CD4-positive, alpha-beta T cell treated with Interleukin-10 for 1 hour (primary cell): ENCODE results near the gene GLIS1.
"Not testable (repeated sequence)": the region's sequence is repeated elsewhere in the genome, so short reads cannot be mapped to it uniquely, and the experiment has no call there.

Source experiments
- DNase-seq: peaks from one replicate; pipeline ENCODE4 v3.0.0-alpha.2; 2020

GLIS1 gene

DNA sequence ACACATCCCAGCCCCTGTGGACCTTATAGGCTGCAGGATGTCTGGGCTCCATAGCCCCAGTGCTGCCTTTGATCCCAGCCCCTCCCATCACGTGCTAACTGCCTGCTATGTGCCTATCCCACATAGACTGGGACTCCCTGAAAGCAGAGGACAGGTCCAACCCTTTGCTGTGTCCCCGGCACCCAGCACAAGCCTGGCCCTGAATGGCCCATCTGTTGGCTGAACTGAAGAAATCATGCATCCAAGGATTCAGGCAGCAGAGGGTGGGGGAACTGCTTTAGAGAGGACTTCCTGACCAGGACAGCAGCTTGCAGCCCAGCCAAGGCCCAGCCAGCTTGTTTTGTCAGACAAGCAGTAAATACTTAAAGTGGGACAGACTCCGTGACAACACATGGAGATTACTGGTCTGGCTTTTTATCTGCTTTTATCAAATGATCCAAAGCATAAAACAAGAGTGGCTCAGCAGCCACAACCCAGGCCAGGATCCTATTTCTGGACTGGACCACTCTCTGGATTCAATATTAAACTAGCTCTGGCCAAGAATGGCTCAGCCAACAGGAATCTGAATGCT lies 69.3 kb downstream of the GLIS1 start:
- no peak for DNase-seq

DNA sequence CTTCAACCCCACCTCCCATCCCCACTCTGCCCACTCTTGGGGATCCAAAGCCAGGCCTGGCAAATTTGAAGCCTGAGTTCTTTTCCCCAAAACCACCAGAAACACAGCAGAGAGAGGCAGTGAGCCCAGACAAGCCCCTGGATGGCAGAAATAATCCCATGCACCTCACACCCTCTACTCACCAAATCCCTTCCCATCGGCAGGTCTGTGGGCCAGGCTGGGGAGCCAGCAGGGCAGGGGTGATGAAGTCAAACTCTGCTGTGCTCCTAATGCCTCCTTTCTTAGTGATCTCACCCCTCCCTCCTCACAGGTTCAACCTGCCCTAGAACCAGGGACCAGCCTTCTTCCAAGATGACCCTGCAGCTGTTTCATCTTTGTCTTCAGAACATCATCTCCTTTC lies 72.4 kb downstream of the GLIS1 start:
- no peak for DNase-seq

DNA sequence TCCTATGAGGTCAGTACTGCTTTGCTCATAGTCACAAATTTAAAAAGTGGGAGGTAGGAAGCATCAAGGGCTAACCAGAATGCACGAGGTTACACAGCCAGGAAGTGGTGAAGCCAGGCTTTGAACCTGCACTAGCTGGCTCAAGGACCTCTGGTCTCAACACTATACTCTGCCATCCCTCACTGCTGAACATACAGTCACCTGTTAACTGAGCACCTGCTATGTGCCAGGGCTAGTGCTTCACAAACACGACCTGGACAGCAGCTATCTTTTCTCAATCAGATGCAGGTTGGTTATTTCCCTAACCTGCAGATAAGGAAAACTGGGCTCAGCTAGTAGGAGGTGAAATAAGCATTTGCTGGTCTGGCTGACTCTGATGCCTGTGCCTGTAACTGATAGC lies 73.0 kb downstream of the GLIS1 start:
- DNase-seq = no peak

DNA sequence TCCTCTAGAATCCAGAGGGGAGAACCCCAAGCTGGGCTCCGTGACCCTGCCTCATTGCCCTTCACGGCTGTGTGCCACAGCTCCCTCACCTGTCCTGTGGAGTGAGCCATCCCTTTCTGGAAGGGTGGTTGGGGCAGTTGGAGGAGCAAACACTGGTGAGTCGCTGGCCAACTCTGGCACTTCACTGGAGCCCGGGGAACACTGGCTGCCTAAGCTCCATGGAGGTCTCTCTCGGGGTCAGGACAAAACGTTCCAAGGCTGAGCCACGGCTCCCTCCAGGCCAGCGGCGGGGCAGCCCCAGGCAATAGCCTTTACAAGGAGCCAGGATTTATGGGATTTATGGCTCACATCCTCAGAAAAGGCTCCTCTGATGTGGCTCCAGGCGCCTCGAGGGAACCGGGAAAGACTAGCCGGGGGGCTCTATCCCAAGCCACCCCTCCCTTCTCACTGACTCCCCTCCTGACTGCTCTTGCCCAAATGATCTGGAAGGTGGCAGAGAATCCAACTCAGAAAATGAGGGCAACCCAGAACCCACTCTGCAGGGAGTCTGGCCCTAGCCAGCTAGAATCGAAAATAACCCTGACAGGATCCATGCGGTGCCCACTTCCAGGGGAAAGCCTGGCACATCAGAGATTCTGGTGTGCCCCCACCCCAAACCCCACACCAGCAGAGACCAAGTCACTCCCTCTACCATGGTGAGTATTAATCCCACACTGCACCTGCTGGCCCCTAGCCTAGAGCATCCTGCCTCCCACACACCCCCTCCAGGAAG lies 75.2 kb downstream of the GLIS1 start:
- no peak for DNase-seq

DNA sequence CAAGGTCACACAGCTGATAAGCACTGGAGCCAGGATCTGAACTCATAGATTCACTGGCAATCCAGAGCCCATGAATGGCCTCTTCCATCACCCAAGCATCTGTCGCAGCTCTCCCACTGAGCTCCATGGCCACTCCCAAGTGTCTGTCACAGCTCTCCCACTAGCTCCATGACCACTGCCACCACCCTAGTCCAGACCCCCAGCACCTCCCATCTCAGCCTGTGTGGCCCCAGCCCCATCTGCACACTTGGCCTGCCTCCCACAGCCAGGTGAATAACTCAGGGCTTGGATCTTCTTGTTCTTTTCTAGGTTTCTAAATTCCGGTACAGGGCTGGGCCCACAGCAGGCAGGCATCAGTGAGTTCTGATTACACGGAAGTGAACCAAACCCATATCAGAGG lies 76.0 kb downstream of the GLIS1 start:
- no peak for DNase-seq

DNA sequence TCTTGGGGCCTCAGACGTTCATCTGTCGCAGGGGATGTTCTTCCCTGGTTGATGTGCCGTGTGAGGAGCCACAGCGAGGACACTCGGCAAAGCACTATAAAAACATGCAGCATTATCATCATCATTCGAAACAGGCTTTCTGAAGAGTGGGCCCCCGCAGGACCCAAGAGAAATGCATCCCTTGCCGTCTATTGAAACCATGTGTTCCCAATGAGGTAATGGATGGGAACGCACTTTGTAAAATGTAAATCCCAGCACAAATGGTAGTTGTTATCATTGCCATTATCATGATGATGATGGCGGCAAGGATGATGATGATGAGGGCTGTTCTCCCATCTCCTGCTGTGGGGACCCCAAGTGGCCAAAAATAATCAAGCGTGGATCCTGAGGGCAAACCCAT lies 76.8 kb downstream of the GLIS1 start:
- DNase-seq = no peak

DNA sequence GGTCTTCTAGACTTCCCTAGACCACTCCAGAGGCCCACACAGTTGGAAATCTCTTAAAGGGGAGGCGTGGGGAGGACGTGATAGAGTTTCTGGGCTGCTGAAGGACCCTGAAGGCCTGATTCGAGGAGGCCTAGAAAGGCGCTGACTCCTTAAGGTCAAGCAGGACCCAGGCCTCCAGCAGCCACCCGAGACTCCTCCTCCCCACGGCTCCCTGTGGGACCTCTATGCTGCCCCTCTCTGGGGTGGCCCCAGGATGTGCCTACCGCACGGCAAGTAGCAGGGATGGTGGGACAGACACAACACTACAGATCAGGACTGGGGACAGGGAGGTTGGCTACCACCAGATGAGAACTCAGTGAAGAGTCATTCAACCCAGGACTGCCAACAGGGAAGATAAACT lies 77.5 kb downstream of the GLIS1 start:
- DNase-seq = no peak

DNA sequence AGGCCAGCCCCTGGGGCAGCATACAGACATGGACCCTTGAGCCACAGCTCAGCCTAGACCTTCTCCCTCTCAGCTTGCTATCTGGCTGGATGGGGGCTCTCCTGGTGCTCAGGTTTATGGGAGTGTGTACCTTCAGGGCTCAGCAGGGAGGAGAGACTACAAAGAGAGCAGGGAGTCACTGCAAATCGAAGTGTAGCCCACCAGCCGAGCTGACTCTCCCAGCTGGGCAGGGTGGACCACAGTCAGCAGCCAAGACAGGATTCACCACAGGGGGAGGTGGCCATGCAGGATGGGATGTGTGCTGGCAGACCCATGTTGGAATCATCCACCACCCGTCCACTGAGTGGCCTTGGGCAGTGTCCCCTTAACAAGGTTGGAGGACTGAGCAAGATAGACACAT lies 78.3 kb downstream of the GLIS1 start:
- DNase-seq = no peak

DNA sequence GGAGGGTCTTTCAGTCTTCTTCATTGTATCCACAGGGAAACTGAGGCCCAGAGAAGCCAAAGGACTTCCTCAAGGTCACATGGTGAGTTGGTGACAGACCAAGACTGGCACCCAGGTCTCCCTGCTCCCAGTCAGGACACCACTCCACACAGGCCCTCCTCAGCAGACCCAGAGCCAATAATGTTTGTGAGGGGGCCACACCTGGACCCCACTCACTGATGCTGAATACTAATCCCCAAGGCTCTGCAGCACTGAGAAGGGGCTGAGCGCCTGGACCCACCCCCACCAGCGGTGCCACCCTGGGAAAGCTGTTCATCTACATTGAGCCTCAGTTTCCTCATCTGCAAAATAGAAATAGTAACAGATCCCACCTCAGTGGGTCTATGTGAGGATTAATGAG lies 79.5 kb downstream of the GLIS1 start:
- DNase-seq = no peak

DNA sequence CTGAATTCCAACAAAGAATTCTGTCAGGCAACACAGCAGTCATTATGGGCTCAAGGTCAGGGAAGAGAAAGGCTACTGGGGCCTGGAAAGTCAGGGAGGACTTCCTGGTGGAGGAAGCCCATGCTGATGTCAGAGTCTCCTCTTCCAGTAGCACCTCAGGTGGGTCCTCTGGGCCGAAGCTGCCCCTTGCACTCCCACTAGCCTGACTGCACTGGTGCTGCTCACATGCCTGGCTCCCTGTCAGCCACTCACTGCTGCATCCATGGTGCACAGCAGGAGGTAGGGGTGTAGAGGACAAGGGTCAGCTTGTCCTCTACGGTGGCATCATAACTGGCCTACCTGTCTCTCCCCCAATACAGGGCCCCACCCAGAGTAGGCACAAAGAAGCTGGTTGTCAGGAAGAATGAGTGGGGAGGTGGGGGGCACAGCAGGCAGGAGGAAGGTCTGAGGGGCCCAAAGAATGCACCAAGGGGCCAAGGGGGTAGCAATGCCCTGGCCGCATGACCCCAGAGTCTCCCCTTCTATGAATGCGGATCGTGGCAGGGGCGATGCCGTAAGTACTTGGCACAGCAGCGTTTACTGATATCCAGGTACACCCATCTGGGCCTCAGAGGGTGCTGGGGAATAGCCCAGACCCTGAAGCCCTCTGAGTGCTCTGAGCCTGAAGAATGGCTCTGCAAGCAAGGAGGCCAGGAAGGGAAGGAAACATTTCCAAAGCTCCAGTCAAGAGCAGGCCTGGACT lies 80.3 kb downstream of the GLIS1 start:
- DNase-seq = no peak

DNA sequence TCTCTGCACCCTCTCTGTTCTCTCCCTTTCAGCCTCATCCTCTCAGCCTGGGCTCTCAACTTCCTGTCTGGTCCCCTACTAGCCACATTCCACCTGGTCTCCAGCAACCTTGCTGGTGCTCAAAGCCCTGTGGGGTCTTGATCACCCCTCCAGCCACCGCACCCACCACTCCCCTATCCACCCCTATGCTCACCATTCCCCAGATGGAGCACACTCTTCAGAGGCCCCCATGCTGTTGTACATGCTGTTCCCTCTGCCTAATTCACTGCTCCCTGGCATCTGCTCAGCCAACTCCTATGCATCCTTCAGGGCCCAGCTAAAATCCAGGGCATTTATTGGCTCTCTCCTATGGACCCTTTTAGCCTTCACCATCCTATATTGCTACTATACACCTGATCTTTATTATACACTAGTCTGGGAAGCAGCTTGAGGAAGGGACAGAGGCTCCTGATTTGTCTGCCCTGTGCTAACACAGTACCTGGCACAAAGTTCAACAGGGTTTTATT lies 81.0 kb downstream of the GLIS1 start:
- no peak for DNase-seq

DNA sequence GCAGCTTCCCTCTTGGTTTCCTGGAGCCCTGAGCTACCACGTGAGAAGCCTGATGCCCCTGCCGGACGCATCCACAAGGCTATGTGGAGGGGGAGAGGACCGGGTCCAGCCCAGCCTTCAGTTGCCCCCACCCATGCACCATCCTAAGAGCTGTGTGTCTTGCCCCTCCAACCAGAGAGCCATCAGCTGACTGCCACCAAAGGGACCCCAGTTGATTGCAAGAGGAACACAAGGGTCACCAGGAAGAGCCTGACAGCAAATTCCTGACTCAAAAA lies 81.5 kb downstream of the GLIS1 start:
- DNase-seq = no peak

DNA sequence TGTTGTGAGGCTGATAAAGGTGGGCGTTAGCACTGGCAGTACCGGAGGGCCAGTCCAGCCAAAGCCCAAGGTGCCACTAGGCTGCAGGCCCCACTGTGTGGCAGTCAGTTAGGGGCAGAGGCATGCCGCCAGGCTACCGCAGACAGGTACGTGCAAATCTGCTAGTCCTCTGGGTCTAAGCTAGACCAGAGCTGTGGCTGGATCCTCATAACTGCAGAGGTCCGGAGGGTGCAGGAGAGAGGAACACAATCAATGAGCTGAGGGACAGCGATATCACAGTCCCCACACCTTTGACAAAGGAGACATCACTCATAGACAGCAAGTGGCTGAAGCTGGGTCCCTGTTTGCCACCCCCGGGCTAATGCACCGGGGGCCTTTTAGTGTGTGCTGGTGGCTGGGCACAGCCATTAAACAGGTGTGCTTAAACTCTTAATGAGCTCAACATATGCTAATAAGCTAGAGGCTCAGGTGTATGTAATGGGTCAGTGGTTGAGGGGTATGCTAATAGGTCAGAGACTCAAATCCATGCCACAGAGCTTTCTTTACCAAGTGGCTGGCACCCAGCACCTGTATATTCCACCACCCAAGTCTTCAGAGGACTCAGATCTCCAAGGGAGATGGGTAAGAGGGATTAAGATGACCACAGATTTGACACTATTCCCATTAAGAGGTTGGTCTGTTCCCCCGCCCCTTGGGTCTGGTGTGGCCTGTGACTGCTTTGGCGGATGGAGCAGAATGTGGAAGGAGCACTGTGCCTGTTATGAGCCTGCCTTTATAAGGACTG lies 82.0 kb downstream of the GLIS1 start:
- no peak for DNase-seq

DNA sequence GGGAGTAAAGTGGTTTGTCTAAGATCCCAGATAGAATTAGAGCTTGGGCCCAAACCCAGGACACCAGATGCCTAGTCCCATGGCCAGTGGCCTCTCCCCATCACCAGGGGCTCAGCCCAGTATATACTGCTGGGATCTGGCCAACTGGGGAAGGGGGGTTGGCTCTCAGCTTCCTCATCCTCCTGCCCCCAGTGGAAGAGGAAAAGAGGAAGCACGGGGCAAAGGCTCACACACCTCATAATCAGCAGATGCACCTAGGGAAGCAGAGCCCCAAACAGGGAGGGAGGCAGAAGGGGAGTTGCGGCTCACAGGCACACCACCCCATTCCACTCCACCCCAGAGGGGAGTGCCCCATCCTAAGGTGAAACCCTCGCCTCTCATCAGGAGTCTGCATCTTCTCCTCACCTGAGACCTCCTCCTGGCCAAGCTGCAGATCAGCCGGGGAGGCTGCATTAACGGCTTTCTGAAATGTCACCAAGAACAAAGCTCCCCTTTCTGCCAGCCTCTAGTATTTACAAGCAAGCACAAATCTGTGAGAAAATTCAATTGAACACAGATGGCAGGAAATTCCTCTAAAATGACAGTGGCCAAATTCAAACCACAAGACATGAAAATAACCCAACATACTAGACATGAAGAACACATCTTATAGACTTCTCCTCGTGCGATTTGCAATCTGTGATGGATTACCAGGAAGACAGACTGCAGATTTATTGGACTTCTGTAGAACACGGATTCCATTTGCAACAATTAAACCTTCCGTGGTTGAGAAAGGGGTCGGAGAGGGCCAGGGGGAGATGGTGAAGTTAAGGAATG lies 82.8 kb downstream of the GLIS1 start:
- no peak for DNase-seq

DNA sequence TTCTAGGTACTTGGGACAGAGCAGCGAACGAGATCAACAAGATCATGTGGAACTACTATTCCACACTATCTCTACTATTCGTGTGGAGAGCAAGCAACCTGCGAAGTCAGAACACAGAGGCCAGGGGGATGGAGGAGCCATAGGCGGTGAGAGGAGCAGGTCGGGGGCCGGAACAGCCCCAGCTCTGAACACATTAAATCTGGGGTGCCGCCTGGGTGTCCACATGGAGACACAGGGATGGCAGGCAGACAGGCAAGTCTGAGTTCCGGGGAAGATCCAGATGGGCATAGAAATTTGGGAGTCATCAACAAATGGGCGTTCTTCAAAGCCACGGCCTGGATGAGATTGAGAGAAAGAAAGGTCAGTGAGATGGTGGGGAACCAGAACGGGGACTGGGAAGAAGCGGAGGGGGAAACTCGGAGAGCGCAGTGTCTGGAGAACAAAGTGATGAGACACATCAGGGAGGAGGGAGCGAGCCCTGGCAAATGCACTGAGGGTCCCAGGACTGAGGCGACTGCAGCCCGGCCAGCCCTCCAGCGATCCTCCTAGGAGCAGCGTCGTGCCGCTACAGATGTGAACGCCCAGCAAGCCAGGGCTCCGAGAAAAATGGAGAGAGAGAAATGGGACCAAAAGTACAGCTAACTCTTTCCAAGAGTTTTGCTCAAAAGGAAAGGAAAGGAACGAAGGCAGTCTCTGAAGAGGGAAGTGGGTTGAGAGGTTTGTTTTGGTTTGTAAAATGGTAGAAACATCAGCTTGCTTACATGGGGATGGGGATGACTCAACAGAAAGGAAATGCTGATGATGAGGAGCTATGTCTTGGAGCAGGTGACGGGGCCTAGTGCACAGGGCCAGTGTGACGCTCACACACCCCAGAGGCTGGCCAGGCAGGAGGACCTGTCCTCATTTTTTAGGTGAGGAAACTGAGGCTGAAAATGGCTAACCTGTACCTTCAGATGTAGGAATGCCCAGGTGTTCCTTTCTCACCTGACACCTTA lies 84.5 kb downstream of the GLIS1 start:
- DNase-seq = no peak

DNA sequence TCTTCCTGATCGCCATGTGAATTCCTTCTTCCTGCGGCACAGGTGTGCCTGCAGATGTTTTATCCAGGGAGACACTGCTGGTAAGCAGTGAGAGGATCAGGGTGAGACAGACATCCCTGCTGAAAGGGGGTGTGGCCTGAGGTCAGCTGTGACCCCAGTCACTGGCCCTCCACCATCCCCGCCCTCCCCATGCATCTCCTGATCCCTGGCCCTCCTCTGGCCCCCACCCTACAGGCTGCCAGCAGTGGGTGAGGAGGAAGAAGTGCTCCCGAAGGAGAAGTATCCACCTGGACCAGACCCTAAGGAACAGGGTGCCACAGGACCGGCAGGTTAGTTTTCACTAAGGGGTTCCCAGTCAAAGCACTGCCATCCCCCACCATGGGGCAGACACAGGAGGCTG lies 85.3 kb downstream of the GLIS1 start:
- no peak for DNase-seq

DNA sequence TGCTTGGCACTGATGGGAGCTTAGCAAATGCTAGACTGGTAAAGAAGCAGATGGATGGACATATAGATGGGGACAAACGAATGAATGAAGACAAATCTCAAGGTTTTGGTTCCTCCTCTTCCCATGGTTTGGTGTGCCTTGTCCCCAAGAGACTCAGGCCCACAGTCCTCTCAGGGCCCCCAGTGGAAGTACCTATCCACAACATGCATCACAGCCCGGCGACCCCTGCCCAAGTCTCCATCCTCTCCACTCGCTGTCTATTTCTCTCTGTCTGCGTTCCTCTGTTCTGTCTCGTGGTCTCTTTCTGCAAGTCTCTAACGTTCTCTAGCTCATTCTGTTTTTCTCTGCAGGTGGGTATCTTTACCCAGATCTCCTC lies 85.8 kb downstream of the GLIS1 start:
- DNase-seq = no peak

DNA sequence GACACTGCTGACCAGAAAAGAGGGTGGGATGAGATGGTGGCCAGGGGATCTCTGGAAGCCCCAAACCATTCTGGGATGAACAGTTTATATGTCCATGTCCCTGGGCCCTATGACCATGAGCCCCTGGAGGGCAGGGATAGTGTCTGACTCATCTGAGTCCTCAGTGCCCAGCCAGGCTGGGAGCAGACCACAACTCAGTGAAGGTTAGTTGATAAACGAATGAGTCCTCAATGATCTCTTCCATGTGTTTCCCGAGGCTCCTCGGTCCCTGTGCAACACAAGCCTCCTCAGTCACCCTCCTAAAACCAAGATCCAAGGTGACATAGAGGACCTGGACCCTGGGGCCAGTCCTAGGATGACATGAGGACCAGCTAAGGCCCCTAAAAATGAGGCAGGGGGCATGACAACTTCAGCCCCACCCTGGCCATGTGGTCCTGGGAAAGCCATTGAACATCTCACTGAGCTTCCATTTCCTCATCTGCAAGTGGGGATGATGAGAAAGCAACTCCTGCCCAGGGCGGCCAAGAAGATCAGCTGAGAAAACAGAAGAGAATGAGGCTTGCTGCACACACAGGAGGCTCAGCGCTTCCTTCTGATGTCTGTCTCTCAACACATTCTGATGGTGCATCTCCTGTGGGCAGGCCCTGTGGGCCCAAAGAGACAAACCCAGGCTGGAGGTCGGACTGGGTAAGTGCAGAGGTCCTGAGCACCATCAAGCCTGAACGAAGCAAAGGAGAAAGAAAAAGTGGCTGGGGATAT lies 86.3 kb downstream of the GLIS1 start:
- no peak for DNase-seq

DNA sequence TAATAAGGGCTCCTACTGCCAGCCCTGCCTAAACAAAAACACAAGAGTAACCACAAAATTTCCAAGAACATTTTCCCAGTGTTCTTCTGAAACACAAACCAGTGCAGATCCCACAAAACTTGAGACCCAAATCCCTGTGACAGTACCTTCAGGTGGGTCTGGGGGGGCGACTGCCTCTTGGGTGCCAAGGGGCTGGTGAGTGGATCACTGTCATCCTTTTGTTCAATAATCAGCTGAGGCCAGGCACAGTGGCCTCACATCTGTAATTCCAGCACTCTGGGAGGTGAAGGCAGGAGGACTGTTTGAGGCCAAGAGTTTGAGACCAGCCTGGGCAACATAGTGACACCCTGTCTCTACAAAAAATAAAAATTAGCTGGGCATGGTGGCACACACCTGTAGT lies 87.6 kb downstream of the GLIS1 start:
- DNase-seq = no peak

DNA sequence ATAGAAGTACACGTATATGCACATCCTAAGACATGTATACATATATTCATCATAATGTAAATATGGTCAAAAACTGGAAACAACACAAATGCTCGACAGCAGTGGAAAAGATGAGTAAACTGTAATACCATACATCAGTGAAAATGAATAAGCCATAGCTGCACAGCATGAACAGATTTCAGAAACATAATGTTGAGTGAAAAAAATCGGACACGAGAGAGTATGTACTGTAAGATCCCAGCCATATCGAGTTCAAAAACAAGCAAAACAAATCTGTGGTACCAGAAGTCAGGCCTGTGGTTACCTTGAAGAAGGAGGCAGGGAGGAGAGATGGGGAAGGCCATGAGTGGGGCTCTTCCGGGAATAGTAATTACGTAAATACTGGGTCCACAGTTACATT lies 90.4 kb downstream of the GLIS1 start:
- DNase-seq = no peak

DNA sequence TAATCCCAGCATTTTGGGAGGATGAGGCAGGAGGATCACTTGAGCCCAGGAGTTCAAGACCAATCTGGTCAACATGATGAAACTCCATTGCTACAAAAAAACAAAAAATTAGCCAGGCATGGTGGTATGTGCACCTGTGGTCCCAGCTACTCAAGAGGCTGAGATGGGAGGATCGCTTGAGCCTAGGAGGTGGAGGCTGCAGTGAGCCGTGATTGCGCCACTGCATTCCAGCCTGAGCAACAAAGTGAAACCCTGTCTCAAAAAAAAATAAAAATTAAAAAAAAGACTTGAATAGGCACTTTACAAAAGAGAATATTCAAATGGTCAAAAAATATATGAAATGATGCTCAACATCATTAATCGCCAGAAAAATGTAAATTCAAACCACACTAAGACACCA lies 91.0 kb downstream of the GLIS1 start:
- not testable (repeated sequence) for DNase-seq
